HG03108 (cell line): ENCODE results near the gene KLHL25.
"Not testable (repeated sequence)": the region's sequence is repeated elsewhere in the genome, so short reads cannot be mapped to it uniquely, and the experiment has no call there.

Experiments
- ATAC-seq: cut with Tn5 transposase; IDR thresholded peaks from one replicate; pipeline ENCODE4 v1.9.1; 2021; ENCODE audit warnings: moderate library complexity; ENCODE audit not compliant: unreplicated experiment

Gene KLHL25

DNA sequence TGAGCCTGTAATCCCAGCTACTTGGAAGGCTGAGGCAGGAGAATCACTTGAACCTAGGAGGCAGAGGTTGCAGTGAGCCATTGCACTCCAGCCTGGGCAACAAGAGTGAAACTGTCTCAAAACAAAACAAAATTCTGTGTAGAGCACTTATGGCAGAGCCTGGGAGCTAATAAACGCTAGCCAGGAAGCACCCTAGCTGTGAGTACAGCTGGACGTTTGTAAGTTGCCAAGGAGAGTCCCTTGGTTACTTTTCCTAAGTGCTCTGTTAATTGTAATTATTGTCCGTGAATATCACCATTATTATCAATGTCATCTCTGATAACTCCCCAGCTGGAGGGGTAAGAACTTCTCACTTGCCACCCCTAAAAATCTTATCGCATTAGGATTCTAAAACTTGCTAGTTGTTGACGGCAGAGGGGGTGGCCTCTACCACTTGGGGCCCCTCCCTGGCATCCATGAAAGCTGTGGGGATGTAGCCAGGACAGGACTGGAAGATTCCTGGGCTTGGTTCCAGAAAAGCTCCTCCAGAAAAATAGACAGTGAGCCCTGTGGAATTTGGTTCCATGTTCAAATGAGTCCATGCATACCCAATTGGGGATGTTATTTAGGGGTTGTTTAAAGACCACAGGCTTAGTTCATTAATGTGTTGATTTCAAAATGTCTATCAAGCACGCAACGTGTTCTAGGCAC, 9.9 kb upstream of the KLHL25 start:
- ATAC-seq = no peak

DNA sequence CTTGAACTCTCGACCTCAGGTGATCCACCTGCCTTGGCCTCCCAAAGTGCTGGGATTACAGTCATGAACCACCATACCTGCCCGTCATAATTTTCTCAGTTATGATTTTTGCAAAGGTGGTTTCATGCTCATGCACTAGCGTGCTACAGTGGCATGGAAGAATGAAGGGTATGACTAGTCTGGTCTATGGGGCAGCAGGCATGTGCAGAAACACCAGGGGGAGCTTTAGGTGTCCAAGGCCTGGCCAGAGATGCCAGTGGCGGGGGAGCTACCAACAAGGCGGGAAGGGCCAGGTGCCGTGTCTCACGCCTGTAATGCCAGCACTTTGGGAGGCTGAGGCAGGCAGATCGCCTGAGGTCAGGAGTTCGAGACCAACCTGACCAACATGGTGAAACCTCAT, 7.9 kb upstream of the KLHL25 start:
- ATAC-seq = not testable (repeated sequence)

DNA sequence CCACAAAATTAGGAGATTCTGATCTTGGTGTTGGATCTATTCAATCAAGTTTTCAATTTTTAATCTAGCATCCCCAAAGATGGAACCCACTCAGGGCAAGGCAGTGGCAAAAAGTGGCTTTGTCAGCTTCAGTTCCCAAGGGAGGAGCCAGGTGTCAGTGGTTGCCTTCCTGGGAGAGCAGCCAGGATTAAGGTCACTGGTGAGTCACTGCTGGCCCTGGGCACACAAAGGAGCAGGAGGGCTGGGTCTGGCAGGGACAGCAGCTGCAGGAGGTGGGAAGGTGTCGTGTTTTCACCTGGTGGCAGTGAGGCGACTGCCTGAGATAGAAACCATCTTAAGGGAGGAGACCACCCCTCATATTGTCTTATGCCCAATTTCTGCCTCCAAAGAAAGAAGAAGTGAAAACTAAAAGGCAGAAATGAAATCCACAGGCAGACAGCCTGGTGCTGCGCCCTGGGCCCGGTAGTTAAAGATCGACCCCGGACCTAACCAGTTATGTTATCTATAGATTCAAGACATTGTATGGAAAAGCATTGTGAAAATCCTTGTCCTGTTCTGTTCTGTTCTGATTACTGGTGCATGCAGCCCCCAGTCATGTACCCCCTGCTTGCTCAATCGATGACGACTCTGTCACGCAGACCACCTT, 5.9 kb upstream of the KLHL25 start:
- no peak for ATAC-seq

DNA sequence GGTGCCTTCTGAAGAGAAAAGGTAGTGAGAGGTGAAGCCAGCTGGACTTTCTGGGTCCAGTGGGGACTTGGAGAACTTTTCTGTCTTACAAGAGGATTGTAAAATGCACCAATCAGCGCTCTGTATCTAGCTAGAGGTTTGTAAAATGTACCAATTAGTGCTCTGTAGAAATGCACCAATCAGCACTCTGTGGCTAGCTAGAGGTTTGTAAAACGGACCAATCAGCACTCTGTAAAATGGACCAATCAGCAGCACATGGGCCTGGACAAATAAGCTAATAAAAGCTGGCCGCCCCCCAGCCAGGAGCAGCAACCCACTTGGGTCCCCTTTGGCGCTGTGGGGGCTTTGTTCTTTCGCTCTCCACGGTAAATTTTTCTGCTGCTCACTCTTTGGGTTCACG, 1.6 kb upstream of the KLHL25 start:
- ATAC-seq = not testable (repeated sequence)

DNA sequence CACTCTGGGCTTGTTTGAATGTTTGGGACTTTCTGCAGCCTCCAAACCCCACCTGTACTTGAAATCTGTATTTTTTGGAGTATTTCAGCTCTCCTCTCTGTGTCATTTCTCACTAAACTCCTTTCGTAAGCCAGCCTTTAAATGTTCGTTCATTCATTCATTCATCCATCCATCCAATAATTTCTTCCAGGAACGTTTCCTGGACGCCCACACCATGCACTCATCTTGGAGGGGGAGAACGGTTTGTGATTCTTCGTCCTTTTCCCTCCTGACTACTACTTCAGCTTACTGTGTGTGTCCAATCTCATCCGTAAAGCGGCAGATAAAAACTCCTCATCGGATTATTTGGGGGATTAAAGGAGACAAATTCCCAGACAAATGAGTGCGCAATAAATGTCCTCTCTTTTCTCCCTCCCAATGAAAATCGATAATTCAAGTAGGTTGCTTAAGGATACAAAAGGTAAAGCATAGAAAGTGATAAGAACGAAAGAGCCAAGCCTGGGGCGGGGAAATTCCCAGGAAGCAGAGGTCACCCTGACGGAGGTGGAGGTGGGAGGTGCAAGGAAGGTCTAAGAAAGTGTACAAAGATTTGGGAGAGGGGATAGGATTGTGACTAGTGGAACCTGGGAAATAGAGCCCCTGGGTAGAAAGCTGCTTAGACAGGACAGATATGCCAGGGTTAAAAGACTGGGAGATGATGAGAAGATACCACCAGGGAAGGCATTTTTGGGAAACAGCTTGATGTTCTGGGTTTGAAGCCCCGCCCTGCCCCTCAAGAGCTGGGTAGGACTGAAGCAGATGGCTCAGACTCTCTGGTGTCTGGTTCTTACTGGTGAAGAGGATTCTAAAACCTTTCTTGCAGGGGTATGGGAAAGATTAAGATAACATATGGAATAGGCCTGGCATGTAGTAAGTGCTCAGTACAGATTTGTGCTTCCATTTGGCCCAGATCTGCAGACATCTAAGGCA, 896 bp upstream of the KLHL25 start:
- ATAC-seq = no peak

DNA sequence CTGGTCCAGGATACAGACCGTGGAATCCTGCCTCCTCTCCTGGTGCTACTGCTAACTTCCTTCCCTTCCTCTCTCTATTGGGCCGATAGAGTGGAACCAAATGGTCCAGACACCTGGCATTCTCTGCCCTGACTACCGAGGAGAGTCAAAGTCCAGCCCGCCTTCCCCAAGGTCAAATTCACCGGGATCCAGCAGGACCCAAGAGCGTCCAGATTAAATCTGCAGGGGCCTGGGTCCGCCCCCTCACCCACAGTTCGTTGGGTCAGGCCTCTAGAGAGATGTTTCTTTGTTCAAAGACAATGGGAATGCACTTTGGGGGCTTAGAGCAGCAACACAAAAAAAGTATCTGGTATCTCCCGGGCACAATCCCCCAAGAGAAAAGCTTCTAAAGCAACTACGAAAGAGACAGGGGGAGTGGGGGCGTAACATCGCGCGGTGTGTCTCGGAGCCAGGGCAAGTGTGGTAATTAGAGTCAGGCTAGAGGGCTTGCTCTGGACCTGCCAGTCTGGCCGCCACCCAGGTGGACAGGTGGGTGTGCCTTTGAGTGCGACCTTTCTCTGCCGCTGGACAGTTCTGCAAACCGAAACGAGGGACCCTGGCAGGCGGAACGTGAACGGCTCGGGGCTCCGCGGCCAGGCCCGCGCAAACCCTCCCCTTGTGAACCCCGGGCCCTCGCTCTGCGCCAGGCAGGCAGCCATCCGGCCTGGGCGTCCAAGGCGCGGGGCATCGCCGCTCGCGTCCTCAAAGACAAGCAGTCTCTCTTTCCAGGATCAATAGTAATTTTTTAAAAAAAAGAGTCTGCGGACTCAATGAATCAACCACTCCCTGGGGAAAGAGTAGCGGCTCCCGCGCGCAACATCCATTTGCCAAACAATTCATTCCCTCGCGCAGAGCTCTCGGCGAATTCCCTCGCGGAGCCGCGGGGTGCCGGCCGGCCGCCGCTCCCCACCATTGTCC, 806 bp downstream of the KLHL25 start:
- ATAC-seq = peak; percentile 27

DNA sequence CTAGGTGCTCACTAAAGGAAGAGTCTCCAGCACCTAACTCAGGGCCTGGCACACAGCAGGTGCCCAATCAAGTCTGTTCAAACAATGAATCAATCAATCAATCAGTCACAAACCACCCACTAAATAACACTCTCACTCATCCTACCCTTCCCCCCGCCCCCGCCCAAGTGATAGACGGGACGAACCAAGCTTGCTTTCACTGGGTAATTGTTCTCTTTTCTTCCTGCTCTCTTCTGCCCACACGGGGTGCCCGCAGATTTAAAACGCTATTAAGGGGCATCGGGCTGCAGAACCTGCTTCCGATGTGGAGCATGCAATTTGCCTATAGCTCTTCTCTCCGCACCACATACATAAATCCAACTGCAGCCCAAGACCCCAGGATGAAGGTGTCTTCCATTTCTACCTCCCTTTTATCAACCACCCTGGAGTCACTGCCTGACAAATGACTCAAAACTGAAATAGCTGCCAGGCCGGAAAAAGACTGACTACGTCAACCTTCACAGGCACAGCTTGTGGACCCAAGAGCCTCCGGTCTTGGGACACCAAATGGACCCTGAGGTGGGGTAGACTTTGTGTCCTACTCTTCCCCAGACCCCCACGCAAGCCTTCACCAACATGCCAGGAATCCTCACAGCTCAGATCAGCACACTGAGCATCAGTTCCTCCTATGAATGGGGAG, 1.7 kb downstream of the KLHL25 start:
- ATAC-seq = no peak

DNA sequence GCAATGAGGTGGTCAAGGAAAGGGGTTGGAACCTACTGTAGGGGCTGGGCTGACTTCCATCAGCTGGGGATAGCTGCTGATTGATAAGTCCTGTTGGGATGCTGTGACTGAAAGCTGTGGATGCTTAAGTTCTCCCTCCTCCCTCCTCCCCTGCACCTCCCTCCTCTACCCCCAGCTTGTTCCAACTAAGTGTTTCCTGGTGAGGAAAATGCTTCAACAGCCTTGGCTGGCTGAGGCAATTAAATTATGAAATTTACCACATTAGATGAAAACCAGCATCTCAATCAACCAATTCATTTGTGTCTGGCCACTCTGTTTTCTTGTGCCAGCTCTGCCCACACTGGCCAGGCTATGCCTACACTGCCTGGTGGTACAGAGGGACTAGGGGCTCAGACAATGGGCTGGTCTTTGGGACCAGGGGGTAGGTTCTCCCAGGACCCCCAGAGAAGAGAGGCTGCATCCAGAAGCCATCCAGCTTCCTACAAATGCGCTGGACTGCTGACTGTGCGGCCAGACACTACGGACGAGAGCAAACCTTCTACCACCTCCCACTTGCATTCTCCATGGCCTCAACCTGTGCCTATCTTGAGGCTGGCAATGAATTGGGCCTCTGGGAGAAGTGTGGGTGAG, 2.5 kb downstream of the KLHL25 start:
- ATAC-seq = no peak

DNA sequence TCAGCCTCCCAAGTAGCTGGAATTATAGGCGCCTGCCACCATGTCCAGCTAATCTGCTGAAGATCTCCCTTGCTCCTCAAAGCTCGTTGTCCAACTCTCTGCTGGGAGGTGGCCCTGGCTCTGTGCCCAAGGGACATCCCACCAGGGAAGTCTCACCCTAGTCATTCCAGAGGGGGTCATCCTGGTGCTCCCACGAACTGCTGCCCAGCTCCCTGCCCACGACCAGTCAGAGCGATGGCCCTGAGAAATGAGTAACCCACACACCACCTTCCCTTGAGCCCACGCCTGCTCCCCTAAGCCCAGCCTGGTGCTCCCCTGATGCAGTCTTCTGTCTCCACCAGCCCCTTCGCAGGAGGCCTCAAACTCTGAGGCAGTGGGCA, 5.2 kb downstream of the KLHL25 start:
- no peak for ATAC-seq

DNA sequence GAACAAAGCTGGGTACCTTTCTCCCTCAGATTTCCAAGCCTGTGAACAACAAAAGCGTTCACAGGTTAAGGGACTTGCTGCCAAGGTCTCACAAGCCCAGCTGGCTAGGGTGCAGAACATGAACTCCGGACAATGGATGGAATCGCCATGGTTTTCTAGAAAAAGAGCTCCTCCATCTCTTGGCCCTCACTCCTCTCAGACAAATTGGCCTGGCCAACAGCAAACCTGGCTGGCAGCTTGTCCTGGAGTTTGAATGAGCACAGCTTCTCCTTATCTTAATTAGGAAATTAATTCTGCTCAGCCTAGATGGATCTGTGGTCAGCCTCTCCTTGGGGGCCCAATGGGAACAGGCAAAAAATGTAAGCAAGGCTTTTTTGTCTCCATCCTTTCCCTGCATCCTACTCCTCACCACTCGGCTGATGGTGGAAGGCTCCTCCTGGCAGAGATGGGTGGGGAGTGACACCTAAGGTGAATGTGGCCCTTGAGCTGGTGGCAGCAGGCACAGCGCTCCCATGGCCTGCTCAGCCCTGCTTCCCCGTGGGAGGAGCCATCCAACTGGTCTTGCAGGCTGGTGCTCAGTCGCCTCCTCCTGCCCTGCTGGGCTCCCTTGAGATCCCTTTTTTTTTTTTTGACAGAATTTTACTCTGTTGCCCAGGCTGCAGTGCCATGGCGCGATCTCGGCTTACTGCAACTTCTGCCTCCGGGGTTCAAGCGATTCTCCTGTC, 5.8 kb downstream of the KLHL25 start:
- ATAC-seq = no peak

DNA sequence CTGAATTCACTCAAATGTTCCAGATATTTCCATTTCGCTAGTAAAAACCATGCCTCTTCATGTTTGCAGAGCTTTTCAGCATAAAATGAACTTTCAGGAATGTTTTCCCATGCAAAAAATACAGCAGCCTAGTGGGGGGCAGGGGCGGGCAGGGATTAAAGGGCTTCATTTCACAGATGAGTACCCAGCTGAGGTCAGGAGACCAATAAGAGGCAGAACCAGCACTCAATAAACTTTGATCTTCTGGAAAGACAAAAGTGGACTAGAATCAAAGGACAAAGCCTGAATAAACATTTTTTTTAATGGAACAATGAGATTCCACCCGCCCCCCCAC, 8.0 kb downstream of the KLHL25 start:
- ATAC-seq = no peak

DNA sequence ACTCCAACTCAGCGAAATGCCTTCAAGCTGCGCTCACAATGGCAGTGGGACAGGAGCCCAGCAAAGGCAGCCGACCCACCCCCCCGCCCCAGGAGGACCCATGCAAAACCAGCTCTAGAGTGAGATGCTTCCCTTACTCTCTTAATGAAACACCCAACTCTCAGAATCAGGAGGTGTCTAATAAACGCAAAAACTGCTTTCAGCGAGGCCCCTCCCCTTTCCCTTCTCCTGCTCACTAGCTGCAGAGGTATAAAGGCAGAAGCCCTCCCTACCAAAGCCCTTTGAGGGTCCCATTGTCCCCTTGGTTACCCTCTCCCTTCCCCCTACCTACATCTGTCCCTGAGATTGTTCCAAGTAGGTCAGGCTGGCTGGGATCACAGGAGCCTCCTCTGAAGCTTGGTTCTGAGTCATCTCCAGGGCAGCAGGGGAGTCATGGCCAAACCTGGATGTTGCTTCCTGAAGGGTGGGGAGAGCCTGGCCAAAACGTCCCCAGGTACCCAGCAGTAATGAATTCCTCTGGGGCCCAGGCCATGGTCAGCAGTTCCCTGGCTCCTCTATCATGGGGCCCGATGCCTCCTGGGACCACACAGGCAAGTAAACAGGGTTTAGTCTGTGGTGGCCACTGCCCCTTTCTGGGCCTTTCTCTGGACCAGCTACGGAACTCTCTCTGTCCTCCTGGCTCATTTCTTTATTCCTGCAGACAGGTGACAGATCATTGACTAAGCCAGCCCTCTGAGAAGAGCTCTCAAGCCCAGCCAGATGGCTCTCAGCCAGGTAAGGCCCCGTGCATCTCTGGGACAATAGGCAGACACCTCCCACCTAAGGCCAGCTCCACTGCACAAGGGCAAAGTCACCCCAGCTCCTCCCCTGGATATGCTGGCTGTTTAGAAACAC, 8.6 kb downstream of the KLHL25 start:
- no peak for ATAC-seq

DNA sequence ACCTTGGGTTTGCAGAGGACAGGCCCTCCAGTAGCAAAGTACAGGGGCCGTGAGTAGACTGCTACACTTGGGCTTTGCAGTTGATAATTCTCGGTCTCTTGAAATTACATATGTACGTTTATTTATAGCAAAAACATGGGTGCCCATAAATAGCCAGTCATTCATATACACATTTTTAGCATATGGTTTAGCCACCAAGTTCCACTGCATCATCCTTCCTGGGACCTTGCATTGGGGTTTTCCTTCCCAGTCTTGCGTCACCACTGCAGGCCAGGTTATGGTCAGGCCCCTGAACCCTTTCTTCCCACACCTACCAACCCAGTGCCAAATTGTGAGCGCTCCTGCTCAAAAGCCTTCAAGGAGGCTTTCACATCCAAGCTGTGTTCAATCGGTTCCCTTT, 12.7 kb downstream of the KLHL25 start:
- ATAC-seq = no peak

DNA sequence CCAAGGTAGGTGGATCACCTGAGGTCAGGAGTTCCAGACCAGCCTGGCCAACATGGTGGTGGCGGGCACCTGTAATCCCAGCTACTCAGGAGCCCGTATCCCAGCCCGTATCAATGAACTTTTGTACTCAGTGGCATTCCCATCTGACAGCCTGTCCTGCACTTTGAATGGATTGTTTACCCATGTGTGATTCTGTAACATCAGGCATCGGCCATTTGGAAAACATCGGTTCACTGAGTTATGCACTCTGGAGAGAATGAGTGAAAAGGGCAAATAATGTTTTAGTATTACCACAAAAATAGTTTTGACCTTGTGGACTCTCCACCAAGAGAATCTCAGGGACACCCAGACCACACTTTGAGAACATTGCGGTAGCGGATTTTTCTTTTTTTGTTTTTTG, 13.6 kb downstream of the KLHL25 start:
- no peak for ATAC-seq

DNA sequence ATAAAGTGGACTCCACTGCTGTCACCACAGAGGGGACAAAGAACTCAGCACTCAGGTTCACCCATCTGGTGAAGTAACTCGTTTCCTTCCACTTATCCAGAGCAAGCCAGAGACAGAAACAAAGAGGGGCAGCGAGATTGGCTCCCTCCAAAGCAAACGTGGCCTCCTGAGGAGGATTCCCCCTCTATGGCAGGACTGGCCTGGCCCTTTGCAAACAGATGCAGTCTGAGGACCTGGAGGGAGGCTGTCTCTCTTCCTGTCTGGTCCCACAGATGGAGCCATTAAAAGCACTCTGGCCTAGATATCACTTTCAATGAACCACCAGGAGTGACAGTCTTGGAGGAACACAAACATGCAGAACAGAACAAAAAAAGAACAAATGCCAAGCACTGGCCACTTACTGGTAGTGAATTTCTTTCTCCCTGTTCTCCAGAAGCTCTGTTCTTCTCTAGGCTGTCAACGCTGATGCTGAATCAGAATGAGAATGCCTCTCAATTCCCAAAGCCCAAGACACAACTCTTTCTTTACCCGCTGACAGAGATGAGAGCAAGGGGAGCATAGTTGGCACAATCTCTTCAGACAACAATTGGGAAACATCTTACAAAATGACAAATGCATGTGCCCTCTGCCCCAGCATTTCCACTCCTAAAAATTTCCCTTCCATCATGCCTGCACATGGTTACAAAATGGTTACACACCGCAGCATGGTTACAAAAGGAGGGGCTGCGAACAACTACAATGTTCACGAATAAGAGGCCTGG, 14.3 kb downstream of the KLHL25 start:
- ATAC-seq = no peak

DNA sequence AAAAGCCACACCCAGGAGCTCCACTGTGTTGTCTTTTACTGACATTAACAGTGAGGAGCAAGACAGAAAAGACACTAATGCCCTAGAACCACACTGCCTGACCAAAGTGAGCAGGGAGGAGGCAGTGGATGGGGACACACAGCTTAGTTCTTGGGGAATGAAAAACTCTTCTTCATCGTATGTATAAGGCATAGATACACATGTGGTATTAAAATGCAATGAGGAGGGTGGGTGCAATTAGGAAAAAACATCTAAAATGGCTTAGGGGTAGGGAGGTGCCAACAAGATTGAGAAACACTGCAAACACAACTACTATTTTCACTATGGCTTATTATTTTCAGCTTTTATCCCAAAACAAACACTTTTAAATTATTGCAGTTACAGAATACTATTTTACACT, 15.5 kb downstream of the KLHL25 start:
- no peak for ATAC-seq

DNA sequence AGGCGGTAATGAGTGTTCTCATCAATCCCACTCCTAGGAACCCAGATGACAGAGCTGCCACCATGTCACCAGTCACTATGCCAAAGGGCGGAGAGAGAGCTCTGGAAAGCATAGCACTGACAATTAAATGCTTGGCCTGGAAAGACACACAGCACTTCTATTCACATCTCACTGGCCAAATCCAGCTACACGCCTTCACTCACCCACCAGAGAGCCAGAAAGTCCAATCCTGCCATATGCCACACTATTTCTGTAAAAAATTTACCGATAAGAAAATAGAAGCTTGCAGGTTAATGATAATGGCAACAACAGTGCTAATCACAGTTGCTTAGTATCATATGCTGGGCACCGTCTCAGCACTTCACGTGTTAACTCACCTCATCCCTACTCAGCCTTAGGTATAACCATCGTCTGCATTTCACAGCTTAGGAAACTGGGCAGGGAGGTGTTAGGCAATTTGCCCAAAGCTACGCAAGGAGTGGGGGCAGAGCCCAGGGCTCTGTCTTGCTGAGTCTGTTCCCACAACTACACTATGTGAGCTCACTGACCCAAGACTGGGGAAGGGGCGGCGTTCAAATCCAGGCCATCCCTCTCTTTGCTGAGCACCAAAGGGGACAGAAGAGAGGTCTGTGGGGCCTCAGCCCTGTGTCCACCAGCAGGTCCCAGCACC, 16.5 kb downstream of the KLHL25 start:
- ATAC-seq = no peak
